Measurements from ENCODE around the gene FBXW10B.

The FBXW10B gene

DNA sequence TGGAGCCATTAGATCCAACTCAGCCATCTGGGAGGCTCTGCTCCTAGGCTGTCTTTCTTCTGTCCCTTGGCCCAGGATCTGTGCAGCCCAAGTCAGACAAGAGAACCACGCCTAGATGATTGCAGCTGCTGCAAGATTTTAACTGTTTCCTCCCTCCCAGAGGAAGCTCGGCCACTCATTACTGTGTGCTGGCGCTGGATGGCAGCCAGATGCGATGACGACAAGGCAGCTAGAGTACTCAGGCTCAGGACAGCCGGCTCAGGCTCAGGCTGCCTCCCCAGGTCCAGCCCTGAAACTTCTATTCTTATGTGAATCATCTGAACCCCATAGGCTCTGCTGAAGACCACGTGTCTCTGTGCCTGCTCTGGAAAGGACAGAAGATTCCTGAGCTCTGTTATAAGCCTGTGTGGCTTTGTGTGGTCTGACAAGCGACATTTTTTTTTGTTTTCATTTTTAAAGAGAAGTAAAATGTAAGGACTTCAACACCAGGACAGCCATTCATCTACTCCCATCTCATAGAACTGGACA, 32.1 kb upstream of the FBXW10B start:
- WGBS: 0% methylated on average over 7 of the region's 8 CpGs
- Histone ChIP-seq H2AK5ac (ENCODE audit: low read length, severe bottlenecking) (peak overlapping the region; percentile 62), H2AFZ (ENCODE audit: low read depth, low read length) (no peak overlapping the region), H2BK120ac (ENCODE audit: low read depth, low read length) (peak overlapping the region; percentile 66), H3K14ac (ENCODE audit: low read length in 2 of 2) (peak overlapping the region in 1 of 2 experiments; percentile 56), H2BK15ac (ENCODE audit: low read depth, poor library complexity, severe bottlenecking) (peak overlapping the region; percentile 78), H3K4me3 (ENCODE audit: insufficient read depth in 1 of 2, low read depth in 1 of 2, low read length in 2 of 2) (peak overlapping the region; percentile 63 to 80), H4K8ac (ENCODE audit: low read length) (peak overlapping the region; percentile 92), H4K91ac (ENCODE audit: low read length) (peak overlapping the region; percentile 20), H3K23ac (ENCODE audit: low read length in 2 of 2) (peak overlapping the region in 1 of 2 experiments; percentile 27), H2BK5ac (ENCODE audit: low read depth, low read length, poor library complexity, severe bottlenecking) (peak overlapping the region; percentile 66), H3K27me3 (ENCODE audit: control insufficient read depth in 1 of 2, insufficient read depth in 1 of 2, low read length in 2 of 2) (no peaks in the 10 kb centered on the region), H3K79me1 (replicated peaks; ENCODE audit: low read length, poor library complexity, severe bottlenecking) (peaks cover 3% of the 10 kb centered on the region), H3K9ac (ENCODE audit: low read length) (peak overlapping the region; percentile 79), H3K36me3 (ENCODE audit: control insufficient read depth in 1 of 2, insufficient read depth in 2 of 2, low read depth in 1 of 2, low read length in 2 of 2) (no peaks in the 10 kb centered on the region), H2BK12ac (ENCODE audit: low read length in 2 of 2) (peak overlapping the region; percentile 75 to 88), H3K4ac (ENCODE audit: low read depth in 1 of 2, low read length in 2 of 2) (peak overlapping the region; percentile 50 to 89), H3K9me3 (ENCODE audit: control insufficient read depth, low read length) (no peaks in the 10 kb centered on the region), H3K4me2 (ENCODE audit: low read length, poor library complexity, severe bottlenecking) (peak overlapping the region; percentile 64), H3K27ac (ENCODE audit: low read length, poor library complexity, severe bottlenecking) (peak overlapping the region; percentile 83), H3K4me1 (ENCODE audit: control insufficient read depth, insufficient read depth, low read depth, low read length) (peaks cover 11% of the 10 kb centered on the region), H3K18ac (ENCODE audit: low read depth in 1 of 2, low read length in 2 of 2) (peak overlapping the region; percentile 60 to 80)
- peak; percentile 99 for DNase-seq

DNA sequence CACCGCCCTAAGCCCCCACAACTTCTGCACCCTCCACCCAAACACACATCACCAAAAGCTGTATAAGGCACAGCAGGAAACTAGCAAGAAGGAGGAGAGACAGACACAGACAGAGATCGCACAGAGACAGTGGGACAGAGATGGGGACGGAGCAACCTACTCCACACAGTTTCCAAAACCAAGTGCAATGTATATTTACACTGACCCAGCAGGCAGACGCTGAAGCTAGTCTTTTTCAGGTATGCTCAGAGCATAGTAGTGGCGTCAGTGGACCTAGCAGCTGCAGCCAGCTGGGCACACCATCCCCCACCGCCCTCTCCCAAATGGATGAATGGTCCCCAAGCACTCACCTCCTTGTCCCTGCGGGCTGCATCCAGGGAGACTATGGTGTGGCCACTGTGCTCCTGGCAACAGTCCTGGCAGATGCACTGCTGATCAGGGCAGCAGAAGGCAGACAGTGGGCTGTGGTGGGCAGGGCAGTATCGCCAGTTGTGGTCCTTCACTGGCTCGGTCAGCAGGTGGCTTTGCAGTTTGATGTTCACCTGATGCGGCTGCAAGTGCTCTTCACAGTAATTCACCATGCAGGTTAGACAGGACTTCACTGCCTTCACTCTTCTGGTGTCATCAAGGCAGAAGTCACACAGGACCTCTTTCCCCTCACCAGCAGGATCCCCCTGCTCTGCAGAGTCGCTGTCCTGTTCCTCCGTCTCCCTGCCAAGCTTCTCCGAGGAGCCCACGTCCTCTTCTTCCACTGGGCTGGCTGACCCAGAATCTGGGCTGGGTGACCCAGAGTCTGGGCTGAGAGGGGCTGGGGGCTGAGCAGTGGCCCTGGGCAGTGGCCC, 31.5 kb upstream of the FBXW10B start:
- H3K23ac ChIP-seq (ENCODE audit: low read length in 2 of 2): peak overlapping the region in 1 of 2 experiments; percentile 27
- peaks cover 10% of the 10 kb centered on the region for H3K4me1 ChIP-seq (ENCODE audit: control insufficient read depth, insufficient read depth, low read depth, low read length)
- peak overlapping the region; percentile 20 for H4K91ac ChIP-seq (ENCODE audit: low read length)
- H3K27me3 ChIP-seq (ENCODE audit: control insufficient read depth in 1 of 2, insufficient read depth in 1 of 2, low read length in 2 of 2): no peaks in the 10 kb centered on the region
- H3K79me1 ChIP-seq (replicated peaks; ENCODE audit: low read length, poor library complexity, severe bottlenecking): peaks cover 3% of the 10 kb centered on the region
- DNase-seq: peak; percentile 21
- H3K4ac ChIP-seq (ENCODE audit: low read depth in 1 of 2, low read length in 2 of 2): peak overlapping the region; percentile 50 to 89
- WGBS: 47% methylated on average over 13 of the region's 14 CpGs
- H3K18ac ChIP-seq (ENCODE audit: low read depth in 1 of 2, low read length in 2 of 2): peak overlapping the region; percentile 60 to 80
- peak overlapping the region in 1 of 2 experiments; percentile 56 for H3K14ac ChIP-seq (ENCODE audit: low read length in 2 of 2)
- H3K9ac ChIP-seq (ENCODE audit: low read length): peak overlapping the region; percentile 79
- no peaks in the 10 kb centered on the region for H3K36me3 ChIP-seq (ENCODE audit: control insufficient read depth in 1 of 2, insufficient read depth in 2 of 2, low read depth in 1 of 2, low read length in 2 of 2)
- peak overlapping the region; percentile 64 for H3K4me2 ChIP-seq (ENCODE audit: low read length, poor library complexity, severe bottlenecking)
- peak overlapping the region; percentile 66 for H2BK120ac ChIP-seq (ENCODE audit: low read depth, low read length)
- H3K27ac ChIP-seq (ENCODE audit: low read length, poor library complexity, severe bottlenecking): peak overlapping the region; percentile 83
- peak overlapping the region; percentile 92 for H4K8ac ChIP-seq (ENCODE audit: low read length)
- no peaks in the 10 kb centered on the region for H3K9me3 ChIP-seq (ENCODE audit: control insufficient read depth, low read length)
- peak overlapping the region; percentile 62 for H2AK5ac ChIP-seq (ENCODE audit: low read length, severe bottlenecking)
- H2BK5ac ChIP-seq (ENCODE audit: low read depth, low read length, poor library complexity, severe bottlenecking): peak overlapping the region; percentile 66
- peak overlapping the region; percentile 78 for H2BK15ac ChIP-seq (ENCODE audit: low read depth, poor library complexity, severe bottlenecking)
- H3K4me3 ChIP-seq (ENCODE audit: insufficient read depth in 1 of 2, low read depth in 1 of 2, low read length in 2 of 2): peak overlapping the region; percentile 63 to 80
- H2BK12ac ChIP-seq (ENCODE audit: low read length in 2 of 2): peak overlapping the region; percentile 75 to 88
- H2AFZ ChIP-seq (ENCODE audit: low read depth, low read length): no peak overlapping the region

DNA sequence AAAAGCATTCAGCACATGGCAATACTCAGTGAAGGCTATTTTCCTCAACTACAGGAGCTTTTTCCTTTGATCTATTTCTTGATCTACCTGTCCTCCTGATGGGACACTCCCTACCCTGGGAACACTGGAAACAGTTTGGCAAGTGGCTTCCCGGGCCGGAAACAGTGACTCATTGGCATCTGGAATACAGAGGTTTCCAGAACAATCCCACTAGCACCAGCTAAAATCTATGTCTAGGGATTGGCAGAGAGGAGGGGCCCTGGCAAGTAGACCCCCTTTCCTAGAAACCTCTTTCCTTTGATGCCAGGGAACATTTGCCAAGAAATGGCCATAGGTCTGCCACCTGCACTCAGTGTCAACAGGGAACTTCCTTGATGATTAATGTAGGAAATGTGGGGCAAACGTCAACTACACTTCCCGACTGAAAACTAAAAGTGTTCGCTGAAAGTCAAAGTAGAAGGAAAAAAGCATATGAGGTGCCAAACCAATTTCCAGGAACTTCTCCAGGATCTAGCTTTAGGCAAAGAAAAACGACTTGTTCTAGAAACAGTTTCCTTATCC, 30.4 kb upstream of the FBXW10B start:
- no peak overlapping the region for H3K14ac ChIP-seq (ENCODE audit: low read length in 2 of 2)
- no peak overlapping the region for H2AK5ac ChIP-seq (ENCODE audit: low read length, severe bottlenecking)
- H2BK120ac ChIP-seq (ENCODE audit: low read depth, low read length): no peak overlapping the region
- H4K8ac ChIP-seq (ENCODE audit: low read length): no peak overlapping the region
- 28% methylated on average over 6 of the region's 6 CpGs for WGBS
- peaks cover 8% of the 10 kb centered on the region for H3K4me1 ChIP-seq (ENCODE audit: control insufficient read depth, insufficient read depth, low read depth, low read length)
- peak overlapping the region; percentile 64 for H3K4me2 ChIP-seq (ENCODE audit: low read length, poor library complexity, severe bottlenecking)
- no peak overlapping the region for H2BK5ac ChIP-seq (ENCODE audit: low read depth, low read length, poor library complexity, severe bottlenecking)
- no peak overlapping the region for H4K91ac ChIP-seq (ENCODE audit: low read length)
- peaks cover 3% of the 10 kb centered on the region for H3K79me1 ChIP-seq (replicated peaks; ENCODE audit: low read length, poor library complexity, severe bottlenecking)
- no peak overlapping the region for H3K18ac ChIP-seq (ENCODE audit: low read depth in 1 of 2, low read length in 2 of 2)
- H2BK15ac ChIP-seq (ENCODE audit: low read depth, poor library complexity, severe bottlenecking): no peak overlapping the region
- H2BK12ac ChIP-seq (ENCODE audit: low read length in 2 of 2): no peak overlapping the region
- DNase-seq: peak; percentile 78
- H3K27ac ChIP-seq (ENCODE audit: low read length, poor library complexity, severe bottlenecking): peak overlapping the region; percentile 2
- peak overlapping the region in 1 of 2 experiments; percentile 38 for H3K4ac ChIP-seq (ENCODE audit: low read depth in 1 of 2, low read length in 2 of 2)
- H3K4me3 ChIP-seq (ENCODE audit: insufficient read depth in 1 of 2, low read depth in 1 of 2, low read length in 2 of 2): peak overlapping the region; percentile 29 to 80
- H3K27me3 ChIP-seq (ENCODE audit: control insufficient read depth in 1 of 2, insufficient read depth in 1 of 2, low read length in 2 of 2): no peaks in the 10 kb centered on the region
- peak overlapping the region in 1 of 2 experiments; percentile 63 for H3K23ac ChIP-seq (ENCODE audit: low read length in 2 of 2)
- H3K36me3 ChIP-seq (ENCODE audit: control insufficient read depth in 1 of 2, insufficient read depth in 2 of 2, low read depth in 1 of 2, low read length in 2 of 2): no peaks in the 10 kb centered on the region
- H2AFZ ChIP-seq (ENCODE audit: low read depth, low read length): no peak overlapping the region
- peak overlapping the region; percentile 79 for H3K9ac ChIP-seq (ENCODE audit: low read length)
- H3K9me3 ChIP-seq (ENCODE audit: control insufficient read depth, low read length): no peaks in the 10 kb centered on the region

DNA sequence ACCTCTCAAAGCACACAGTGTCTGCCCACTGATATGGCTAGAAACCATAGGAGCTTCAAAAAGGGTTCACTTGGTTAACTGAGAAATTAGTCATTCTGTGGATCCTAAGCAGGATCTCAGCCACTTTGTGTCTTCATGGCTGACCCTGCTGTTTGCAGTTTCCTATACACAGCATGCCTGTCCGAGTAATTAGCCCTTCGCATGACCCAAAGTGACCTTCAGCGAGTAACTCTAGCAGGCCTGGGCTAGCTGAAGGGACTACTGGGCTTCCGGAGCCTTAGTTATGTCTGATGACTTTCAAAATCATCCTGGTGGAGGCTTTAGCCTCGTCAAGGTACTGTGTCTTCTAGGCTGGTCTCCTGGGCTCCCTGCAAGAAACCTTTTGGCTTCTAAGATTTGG, 28.9 kb upstream of the FBXW10B start:
- Histone ChIP-seq H2BK120ac (ENCODE audit: low read depth, low read length) (no peak overlapping the region), H4K8ac (ENCODE audit: low read length) (peak overlapping the region; percentile 15), H3K18ac (ENCODE audit: low read depth in 1 of 2, low read length in 2 of 2) (peak overlapping the region in 1 of 2 experiments; percentile 38), H3K27me3 (ENCODE audit: control insufficient read depth in 1 of 2, insufficient read depth in 1 of 2, low read length in 2 of 2) (no peaks in the 10 kb centered on the region), H3K4me3 (ENCODE audit: insufficient read depth in 1 of 2, low read depth in 1 of 2, low read length in 2 of 2) (no peak overlapping the region), H2AK5ac (ENCODE audit: low read length, severe bottlenecking) (peak overlapping the region; percentile 41), H3K4ac (ENCODE audit: low read depth in 1 of 2, low read length in 2 of 2) (no peak overlapping the region), H2BK12ac (ENCODE audit: low read length in 2 of 2) (no peak overlapping the region), H3K9me3 (ENCODE audit: control insufficient read depth, low read length) (no peaks in the 10 kb centered on the region), H2BK15ac (ENCODE audit: low read depth, poor library complexity, severe bottlenecking) (no peak overlapping the region), H3K9ac (ENCODE audit: low read length) (no peak overlapping the region), H3K14ac (ENCODE audit: low read length in 2 of 2) (no peak overlapping the region), H3K23ac (ENCODE audit: low read length in 2 of 2) (no peak overlapping the region), H3K36me3 (ENCODE audit: control insufficient read depth in 1 of 2, insufficient read depth in 2 of 2, low read depth in 1 of 2, low read length in 2 of 2) (no peaks in the 10 kb centered on the region), H2BK5ac (ENCODE audit: low read depth, low read length, poor library complexity, severe bottlenecking) (no peak overlapping the region), H3K4me1 (ENCODE audit: control insufficient read depth, insufficient read depth, low read depth, low read length) (peaks cover 7% of the 10 kb centered on the region), H3K27ac (ENCODE audit: low read length, poor library complexity, severe bottlenecking) (no peak overlapping the region), H4K91ac (ENCODE audit: low read length) (no peak overlapping the region), H3K4me2 (ENCODE audit: low read length, poor library complexity, severe bottlenecking) (peak overlapping the region; percentile 41), H2AFZ (ENCODE audit: low read depth, low read length) (no peak overlapping the region), H3K79me1 (replicated peaks; ENCODE audit: low read length, poor library complexity, severe bottlenecking) (peaks cover 3% of the 10 kb centered on the region)
- peak; percentile 44 for DNase-seq
- WGBS: 56% methylated on average over 5 of the region's 5 CpGs

Measured in mesenchymal stem cell (in vitro differentiated cells and primary cell).